HG03280 (cell line): ENCODE data around the gene MAP3K14.
"Not testable (repeated sequence)": the region's sequence is repeated elsewhere in the genome, so short reads cannot be mapped to it uniquely, and the experiment has no call there.

Source experiments
- ATAC-seq: cut with Tn5 transposase; IDR thresholded peaks from one replicate; pipeline ENCODE4 v1.9.1; 2021; ENCODE audit warnings: mild to moderate bottlenecking, moderate library complexity; ENCODE audit not compliant: unreplicated experiment

The MAP3K14 gene

DNA sequence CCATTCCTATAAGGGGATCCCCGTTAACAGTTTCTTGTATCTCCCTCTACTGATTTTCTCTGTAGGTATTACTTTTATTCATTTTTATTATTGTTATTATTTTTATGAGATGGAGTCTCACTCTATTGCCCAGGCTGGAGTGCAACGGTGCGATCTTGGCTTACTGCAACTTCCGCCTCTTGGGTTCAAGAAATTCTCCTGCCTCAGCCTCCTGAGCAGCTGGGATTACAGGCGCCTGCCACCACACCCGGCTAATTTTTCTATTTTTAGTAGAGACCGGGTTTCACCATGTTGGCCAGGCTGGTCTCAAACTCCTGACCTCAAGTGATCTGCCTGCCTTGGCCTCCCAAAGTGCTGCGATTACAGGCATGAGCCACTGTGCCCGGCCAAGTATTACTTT is 14.6 kb downstream of the MAP3K14 start:
- not testable (repeated sequence) for ATAC-seq

DNA sequence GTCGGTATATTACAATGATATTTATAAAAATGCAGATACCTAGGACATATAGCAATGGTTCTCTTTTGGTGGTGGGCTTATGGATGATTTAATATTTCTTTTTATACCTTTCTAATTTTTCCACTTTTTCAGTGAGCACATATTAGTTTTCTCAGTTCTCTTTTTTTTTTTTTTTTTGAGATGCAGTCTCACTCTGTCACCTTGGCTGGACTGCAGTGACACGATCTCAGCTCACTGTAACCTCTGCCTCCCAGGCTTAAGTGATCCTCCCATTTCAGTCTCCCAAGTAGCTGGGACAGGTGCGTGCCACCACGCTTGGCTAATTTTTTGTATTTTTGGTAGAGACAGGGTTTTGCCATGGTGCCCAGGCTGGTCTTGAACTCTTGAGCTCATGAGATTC is 15.1 kb downstream of the MAP3K14 start:
- ATAC-seq = no peak

GRCh38 chr17:45300060-45300751 is 16.6 kb downstream of the MAP3K14 start:
- no peak for ATAC-seq

DNA sequence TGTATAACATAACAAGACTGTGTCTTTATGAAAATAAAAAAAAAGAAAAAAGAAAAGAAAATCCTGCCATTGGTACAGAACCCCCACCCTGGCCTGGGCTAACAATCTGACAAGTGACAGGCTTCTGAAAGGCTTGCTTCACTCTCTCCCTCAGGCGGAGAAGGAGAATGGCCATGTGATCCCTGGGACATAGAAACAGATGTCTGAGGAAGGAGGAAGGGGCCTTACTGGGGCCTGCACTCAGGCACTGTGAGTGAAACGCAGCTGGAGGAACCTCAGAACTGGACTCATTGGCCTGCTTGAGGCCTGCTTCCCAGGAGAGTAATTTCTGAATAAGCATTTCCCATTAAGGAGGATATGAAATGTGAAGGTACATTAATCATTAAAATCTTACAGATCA is 17.5 kb downstream of the MAP3K14 start:
- ATAC-seq = no peak

GRCh38 chr17:45298546-45299285 is 18.1 kb downstream of the MAP3K14 start:
- no peak for ATAC-seq

- ATAC-seq = no peak
Measured at GRCh38 chr17:45296833-45297124, 20.0 kb downstream of the MAP3K14 start.

GRCh38 chr17:45296003-45296832 is 20.6 kb downstream of the MAP3K14 start:
- ATAC-seq = no peak

DNA sequence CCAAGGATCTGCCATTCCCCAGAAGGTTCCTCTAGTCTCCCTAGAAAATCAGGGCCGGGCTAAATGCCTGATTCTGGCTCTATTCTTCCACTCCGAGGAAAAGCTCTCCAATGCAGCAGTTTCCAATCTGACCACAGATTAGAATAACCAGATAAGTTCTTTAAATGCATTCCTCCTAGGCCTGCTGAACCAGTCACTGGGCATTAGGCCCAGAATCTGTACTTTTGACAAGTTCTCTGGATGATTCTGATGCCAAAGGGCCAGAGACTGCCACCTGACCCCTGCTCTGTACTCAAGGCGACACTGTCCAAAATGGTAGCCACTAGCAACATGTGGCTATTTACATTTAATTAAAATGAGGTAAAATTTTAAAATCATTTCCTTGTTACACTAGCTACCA is 22.3 kb downstream of the MAP3K14 start:
- no peak for ATAC-seq

- no peak for ATAC-seq
Measured at GRCh38 chr17:45293413-45294211, 23.2 kb downstream of the MAP3K14 start.

DNA sequence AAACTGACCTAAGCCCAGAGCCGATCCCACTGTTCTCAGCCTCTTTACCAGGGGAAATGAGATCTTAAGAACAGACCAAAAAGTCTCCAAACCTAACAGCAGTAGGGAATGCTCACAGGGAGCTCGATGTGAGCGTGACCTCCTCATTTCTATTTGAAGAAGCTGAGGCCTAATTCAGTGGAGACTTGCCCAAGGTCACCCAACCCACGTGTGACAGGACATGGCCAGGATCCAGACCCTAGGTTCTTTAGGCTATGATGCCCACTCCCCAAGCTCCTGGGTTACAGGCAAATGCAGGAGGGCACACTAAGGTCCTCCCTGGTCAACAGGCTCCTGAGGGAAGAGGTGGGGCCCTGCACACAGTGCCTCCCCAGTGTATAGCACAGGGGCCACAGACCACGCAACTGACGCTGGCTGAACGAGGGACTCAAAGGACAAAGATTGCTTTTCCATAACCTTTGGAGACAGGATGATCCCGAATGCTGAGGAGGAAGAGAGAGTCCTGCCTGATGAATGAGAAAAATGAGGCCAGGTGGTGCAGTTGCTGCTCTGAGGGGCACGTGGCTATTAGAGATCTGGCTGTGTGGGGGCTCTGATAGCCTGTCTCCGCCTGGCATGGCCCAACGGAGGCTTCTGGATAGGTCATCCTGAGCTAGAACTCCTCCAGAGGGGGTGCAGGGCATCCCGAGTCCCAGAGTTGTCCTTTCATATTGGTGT is 24.0 kb downstream of the MAP3K14 start:
- ATAC-seq = no peak

DNA sequence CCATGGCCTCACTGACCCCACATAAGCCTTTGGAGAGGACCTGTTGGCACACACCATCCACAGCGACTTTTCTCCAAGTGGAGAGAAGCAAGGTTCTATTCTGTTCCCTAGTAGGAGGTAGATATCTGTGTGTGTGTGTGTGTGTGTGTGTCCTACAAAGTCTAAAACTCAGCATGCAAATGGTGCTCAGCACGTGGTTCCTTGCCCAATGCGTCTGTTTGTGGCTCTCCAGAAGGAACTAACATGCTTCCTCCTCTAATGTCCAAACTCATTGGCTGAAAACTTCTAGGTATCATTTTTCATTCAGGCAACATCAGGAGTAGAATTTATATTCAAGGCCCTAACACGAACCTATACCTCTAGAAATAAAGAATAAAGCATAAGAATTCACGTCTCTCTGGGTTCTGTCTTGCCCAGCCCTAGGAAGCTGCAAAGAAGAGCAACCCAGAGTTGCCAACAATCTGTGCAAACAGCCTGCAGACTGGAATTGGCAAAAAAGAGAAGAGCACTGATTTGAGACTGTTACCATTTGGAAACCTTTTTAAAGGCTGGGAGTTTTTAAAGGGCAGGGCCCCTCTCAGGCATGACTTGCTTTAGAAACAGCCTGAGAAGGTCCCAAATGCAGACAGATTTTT is 25.5 kb downstream of the MAP3K14 start:
- no peak for ATAC-seq

- no peak for ATAC-seq
Measured at GRCh38 chr17:45290269-45290765, 26.5 kb downstream of the MAP3K14 start.

- no peak for ATAC-seq
Measured at GRCh38 chr17:45289301-45290268, 27.2 kb downstream of the MAP3K14 start.

- no peak for ATAC-seq
Measured at GRCh38 chr17:45288825-45289224, 28.0 kb downstream of the MAP3K14 start.

DNA sequence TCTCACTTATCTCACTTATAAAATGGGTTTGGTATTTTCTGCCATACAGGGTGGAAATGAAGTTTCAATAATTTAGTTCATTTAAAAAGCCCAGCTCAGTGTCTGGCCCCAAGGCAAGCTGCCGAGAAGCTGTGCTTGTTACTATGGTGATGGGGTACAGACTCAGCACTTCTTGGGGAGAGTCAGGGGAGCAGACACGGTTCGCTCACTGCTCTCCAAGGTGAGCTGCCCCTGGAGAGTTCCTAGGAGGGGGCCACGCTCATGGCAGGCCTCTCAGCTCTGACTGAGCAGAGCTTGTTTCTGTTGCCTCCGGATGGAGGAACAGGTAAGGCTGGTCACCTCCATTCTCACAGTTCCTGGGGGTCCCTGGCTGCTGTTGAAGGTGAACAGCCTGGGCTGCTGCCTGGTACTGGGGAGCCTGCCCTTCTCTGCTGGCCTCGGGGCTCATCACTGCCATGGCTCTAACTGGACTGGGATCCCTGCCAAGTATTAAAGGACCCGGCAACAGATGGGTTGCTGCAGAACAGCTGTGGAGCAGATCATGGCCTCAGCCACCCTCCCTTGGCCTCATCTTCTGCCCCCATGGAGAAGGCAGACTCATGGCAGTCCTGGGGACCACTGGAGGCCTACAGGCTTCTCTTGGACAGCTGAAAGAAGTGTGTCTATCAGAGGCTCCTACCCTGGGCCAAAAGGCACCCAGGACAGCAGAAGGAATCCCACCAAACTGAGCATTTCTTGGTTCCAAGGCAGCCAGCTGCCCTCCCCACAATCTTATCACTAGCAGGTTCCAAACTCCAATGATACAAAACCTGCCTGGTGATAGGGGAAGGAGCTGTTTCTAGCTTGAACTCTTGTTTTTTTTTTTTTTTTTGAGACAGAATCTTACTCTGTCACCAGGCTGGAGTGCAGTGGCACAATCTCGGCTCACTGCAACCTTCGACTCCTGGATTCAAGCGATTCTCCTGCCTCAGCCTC is 29.0 kb downstream of the MAP3K14 start:
- no peak for ATAC-seq

- no peak for ATAC-seq
Measured at GRCh38 chr17:45286286-45286685, 30.5 kb downstream of the MAP3K14 start.
